ENCODE data around the gene SCRN2.
A peak's percentile ranks its signal among the peaks of the same experiment; 100 is the strongest.

Gene SCRN2

GRCh38 chr17:47844814-47845715, 4.0 kb upstream of the SCRN2 start:
- no peak for DNase-seq

- no peak for DNase-seq
These were observed 3.2 kb upstream of the SCRN2 start for GRCh38 chr17:47844227-47844626.

DNA sequence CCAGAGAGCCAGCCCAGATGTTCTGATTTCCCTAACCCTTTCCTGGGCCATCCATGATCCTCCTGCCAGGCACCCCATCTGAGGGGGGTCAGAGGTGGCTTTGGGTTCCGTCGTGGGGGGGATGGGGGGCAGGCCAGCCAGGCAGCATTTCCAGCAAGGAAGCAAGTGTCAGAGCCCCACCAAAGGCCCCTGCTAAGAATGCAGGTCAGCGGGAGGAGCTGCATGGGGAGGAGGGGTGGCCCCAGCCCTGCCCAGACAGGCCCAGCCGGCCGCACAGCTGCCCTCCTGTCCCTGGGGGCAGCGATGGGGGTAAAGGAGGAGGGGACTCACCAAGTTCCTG, 2.3 kb upstream of the SCRN2 start:
- no peak for DNase-seq

DNA sequence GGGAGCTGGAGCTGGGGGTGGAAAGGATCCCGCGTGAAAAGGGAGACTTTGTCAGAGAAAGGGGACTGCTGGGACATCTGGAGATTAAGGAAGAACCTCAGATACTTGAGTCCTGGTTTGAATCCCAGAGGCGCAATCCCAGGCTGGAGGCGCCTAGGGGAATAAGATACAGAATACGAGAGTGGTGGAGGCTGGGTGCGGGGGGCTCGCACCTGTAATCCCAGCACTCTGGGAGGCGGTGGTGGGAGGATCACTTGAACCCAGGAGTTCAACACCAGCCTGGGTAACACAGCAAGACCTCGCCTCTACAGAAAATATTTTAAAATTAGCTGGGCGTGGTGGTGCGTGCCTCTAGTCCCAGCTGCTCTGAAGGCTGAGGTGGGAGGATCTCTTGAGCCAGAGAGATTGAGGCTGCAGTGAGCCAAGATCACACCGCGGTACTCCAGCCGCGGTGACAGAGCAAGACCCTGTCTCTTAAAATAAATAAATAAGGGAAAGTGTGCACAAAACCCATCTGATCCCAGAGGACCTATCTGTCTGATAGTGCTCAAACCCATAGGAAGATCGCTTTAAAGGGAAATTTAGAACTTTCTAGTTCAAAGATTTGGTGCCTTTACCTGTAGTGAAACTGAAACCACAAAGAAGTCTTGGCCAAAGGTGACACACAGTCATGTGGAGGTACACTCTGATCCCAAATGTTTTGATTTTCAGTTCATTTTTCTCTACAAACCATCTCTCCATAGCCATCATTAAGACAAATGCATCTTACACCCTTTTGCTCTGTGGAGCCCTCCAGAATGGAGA, 617 bp upstream of the SCRN2 start:
- DNase-seq, result no peak

DNA sequence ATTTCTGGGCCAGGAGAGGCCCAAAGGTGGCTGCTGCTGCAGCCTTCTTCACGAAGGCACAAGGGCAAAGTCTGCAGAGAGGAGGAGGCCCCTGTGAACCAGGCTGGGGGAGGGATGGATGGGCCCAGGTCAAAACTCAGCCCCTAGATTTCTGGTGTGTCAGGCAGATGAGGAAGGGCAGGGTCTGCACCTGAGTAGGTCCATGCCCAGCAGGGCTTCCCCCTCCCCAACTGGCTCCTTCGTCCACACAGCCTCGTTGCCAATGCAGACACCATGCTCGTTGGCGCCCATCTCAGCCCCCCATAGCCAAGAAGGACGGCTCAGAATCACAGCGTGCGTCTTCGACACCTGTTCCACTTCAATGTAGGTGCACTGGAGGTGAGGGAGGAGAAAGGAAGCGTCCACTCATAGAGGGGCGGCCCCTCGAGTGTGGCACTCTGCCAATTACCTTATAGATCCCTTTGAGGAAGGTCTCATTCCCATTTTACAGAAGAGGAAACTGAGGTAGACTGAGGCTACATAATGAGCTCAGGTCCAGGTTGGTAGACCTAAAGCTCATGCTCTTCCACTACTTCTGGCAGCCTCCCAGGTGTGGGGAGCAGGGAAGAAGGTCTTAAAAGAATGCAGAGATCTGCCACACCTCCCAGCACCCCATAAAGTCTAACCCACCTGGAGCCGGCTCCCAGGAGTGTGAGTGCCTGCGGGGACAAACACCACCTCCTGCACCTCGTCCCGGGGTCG, 902 bp downstream of the SCRN2 start:
- DNase-seq, result no peak

GRCh38 chr17:47839071-47839470, 2.0 kb downstream of the SCRN2 start:
- DNase-seq, result no peak

GRCh38 chr17:47838636-47839035, 2.4 kb downstream of the SCRN2 start:
- DNase-seq, result no peak

DNA sequence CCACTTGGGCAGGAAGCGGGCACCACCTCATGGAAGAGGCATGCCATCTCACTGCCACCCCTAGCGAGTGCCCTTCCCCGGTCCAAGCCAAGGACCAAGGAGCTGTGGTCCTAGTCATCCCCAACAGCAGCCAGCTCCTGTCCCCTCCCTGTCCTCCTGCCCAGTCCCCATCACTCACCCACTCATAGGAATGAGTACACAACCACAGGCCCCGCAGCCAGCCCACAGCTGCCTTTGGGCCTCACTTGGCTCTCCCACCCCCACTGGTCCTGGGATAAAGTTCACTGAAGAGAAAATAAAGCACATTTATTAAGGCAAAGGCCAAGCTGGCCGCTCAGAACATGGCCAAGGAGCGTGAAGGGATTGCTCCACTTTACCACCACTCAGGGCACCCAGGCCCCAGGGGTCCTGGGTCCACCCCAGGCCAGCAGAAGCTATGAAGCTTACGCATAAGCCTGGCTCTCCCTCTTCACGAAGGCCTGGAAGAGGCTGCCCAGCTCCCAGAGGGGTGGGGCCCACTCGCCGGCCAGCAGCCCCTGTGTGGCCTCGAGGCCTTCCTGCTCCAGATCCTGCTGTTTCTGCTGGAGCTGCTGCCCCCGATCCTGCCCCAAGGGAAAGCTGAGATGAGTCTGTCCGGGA, 3.6 kb downstream of the SCRN2 start:
- no peak for DNase-seq

GRCh38 chr17:47836601-47837000, 4.5 kb downstream of the SCRN2 start:
- no peak for DNase-seq

DNA sequence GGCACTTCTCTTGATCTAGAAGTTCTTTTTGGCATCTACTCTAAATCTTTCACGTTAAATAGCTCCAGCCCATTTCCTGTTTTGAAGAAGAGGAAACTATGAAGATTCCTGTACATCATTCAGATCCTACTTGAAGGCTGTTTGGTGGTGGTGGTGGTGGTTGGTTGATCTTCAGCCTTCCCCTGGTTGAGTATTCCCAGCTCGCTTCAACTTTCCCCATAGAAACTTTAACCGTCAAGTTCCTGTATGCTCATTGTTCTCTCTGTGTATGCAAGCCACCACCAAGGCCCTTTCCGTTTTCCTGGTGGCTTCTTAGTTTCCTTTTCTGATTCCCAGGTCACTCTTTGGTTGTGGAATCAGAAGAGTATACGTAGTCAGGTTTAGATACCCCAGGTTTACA, 6.3 kb downstream of the SCRN2 start:
- DNase-seq, result no peak

DNA sequence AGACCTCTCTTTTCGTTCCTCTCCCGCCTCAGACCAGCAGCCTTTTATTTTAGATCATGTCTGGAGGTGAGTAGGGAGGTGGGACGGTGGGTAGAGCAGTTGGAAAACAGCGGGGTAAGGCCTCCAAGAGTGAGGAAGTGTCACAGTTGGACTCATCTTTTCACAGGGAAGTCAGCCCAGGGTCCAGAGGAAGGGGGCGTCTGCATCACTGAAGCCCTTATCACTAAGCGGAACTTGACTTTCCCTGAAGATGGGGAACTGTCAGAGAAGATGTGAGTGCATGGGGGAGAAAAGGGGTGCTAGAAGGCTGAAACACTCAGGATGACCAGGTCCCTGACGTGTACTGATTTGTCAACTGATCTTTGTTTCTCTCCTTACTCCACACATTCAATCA, 9.1 kb downstream of the SCRN2 start:
- DNase-seq, result no peak

DNA sequence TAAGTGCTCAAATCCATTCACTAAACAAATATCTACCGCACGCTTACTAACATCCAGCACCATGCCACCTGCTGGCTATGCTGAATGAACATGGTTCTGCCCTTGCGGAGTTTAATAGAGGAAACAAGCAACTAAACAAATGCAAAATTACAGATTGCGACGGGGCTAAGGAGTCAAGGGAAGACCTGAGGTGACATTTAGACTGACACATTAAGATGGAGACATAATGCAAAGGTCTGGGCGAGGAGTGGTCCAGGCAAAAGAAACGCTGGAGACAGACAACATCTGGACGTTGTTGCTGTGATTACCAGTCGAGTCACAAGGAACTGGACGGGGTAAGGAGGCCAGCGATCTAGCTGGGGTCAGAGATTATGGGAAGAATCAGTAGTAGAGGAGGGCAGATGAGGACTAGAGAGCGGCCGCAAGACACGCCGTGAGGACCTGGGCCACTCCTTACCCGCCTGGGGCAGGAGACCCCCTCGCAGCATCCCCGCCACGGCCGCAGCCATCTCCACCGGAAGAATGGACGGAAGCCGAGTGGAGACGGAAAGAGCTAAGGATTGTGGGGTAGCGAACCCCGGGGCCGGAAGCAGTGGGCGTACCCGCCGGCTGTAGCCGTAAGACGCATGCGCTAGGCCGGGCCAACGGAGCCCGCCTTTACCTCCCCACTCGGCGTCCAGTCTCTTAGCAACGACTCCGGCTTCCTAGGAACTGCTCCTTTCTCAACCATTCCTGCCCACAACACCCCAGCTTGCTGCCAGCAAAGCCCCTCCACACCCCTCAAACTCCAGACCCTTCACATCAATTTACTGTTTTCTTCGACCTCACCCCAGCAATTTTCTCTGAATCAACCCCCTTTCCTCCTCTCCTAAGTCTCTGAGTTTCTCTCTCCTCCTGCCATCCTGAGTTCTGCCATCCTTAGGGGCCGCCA, 9.8 kb downstream of the SCRN2 start, which contains the start of the genes LRRC46 and MRPL10:
Gene LRRC46 (plus strand): TSS at position 668 of the 931 bp plus-strand sequence. CDS start 320 bp downstream, outside the sequence.
Gene MRPL10 (minus strand): TSS at position 539 of the 931 bp plus-strand sequence. CDS start 30 bp downstream, at position 509.
- peak; percentile 91 for DNase-seq

DNA sequence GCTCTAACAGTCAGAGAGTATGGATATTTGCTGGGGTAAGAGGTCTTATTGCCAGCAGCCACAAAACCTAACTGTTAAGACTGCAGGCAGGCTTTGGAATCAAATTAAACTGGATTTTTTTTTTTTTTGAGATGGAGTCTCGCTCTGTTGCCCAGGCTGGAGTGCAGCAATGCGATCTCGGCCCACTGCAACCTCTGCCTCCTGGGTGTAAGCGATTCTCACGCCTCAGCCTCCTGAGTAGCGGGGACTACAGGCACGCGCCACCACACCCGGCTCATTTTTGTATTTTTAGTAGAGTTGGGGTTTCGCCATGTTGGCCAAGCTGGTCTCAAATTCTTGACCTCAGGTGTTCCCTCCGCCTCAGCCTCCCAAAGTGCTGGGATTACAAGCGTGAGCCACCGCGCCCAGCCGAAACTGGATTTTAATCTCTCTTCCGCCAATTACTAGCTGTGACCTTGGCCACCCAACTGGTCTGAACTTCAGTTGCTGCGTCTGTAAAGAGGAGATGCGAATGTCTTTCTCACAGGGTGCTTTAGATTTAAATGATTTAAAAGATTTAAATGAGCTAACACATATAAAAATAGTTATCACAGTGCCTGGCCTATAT, 10.6 kb downstream of the SCRN2 start:
- no peak for DNase-seq

GRCh38 chr17:47829870-47830269, 11.2 kb downstream of the SCRN2 start:
- no peak for DNase-seq

DNA sequence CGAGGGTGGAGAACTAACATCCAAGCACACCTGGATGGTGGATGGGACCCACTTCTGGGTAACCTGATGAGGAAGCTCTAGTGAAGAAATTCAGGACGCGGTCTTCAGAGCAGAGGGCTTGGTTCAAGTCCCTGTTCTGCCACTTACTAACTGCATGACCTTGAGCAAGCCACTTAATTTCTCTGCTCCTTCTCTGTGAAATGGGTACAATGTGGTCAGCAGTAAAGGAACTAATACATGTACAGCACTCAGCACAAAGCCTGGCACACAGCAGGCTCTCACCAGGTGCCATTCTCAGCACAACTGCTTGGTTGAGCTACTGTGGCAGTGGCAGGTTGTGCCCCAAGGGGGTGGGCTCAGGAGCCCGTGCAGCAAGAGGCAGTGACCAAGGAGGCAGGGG, 17.6 kb downstream of the SCRN2 start:
- DNase-seq, result no peak

DNA sequence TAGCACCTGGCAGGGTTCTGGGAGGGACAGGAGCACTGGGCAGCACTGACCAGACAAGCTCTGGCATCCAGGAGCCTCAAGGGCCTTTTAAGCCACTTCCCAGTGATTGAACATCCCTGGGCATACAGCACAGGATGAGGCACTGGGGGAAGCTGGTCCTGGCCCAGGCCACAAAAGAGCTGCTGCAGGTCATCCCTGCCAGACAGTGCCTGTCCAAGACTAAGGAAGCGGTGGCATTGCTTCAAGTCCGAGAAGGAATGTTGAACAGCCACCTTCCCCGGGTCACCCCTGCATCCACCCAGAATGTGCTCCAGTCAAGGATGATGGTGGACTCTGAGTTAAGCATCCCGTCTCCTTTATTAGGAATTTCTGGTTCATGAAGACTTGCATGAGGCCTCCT, 18.3 kb downstream of the SCRN2 start:
- DNase-seq, result no peak

GRCh38 chr17:47821424-47822391, 19.4 kb downstream of the SCRN2 start, which contains the start of gene OSBPL7:
OSBPL7 (minus strand) TSS chr17:47821794; CDS start chr17:47820278, 1,516 bp downstream.
- peak; percentile 77 for DNase-seq

GRCh38 chr17:47821031-47821423, 20.0 kb downstream of the SCRN2 start:
- DNase-seq, result no peak

GRCh38 chr17:47820033-47820789, 20.9 kb downstream of the SCRN2 start:
- no peak for DNase-seq

Data from stimulated activated CD4-positive, alpha-beta T cell treated with anti-CD3 and anti-CD28 coated beads, Interleukin-1b, Interleukin-23, amount 100 ng/mL, for 48 hours (primary cell).